ENCODE results near the gene RPIA.

DNA sequence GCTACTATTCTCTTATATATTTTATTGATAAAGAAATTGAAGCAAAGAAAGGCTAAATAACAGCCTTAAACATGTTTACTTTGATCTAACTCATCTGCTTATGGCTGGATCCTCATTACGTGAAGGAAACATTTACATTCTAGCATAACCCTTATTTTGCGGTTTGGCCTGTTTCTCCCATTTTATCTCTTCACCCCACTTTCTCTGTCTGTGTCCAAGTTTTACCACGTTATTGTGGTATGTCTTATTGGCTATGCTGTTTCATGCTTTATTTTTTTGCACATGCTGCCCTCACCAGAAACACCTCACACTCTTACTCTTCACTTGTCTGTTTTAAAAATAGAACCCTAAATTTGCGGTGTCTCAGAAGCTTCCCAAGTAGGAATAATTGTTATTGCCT lies 78.5 kb downstream of the RPIA start:
- TF ChIP-seq CTCF (IDR thresholded peaks at IDR 0.05) = no peak
- TF ChIP-seq POLR2A (IDR thresholded peaks at IDR 0.05) = no peak
